DMS 273 (cell line): ENCODE data around the gene MEIG1.
"Not testable (repeated sequence)": the region's sequence is repeated elsewhere in the genome, so short reads cannot be mapped to it uniquely, and the experiment has no call there.

ENCODE experiments used
- DNase-seq: peaks from one replicate; lab custom pipeline; 2025; ENCODE audit not compliant: unreplicated experiment; lab: John Stamatoyannopoulos, UW

MEIG1 gene

DNA sequence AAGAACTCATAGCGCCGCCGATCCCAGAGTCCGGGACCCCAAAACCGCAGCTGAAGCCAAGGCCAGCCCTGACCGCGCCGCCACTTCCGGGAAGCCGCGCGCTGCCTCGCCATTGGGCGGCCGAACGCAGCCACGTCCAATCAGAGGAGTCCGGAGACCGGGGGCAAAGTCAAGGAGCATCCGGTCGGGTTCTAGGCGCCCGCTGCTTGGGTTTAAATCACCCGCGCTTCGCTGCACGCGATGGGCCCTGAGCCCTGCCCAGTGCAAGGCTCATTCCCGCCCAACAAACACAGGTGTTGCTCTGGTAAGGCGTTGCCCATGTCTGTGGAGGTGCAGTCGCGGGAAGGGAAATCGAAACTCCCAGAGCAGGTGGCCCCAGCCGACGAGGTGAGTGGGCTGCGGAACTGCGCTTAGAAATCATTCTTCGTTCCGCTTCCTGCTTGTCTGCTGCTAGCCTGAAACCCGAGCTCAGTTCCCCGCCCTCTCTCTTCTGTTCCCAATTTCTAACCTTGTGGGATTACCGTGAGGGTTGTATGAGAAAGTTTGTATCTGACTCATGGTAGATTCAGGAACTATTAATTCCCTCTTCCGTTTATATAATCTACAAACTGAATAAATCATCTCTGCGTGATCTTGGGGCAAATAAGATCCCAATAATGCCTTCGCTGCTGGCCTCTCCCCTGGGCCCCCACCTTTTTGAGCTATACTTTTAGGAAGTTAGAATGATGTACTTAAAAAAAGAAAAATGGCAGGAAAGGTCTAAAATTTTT lies 5.0 kb upstream of the MEIG1 start, which contains the start of gene DCLRE1C:
TSS of gene DCLRE1C (minus strand) at position 96 of the 770 bp plus-strand sequence. CDS start at position 10, 86 bp downstream.
- DNase-seq, result peak; percentile 91

DNA sequence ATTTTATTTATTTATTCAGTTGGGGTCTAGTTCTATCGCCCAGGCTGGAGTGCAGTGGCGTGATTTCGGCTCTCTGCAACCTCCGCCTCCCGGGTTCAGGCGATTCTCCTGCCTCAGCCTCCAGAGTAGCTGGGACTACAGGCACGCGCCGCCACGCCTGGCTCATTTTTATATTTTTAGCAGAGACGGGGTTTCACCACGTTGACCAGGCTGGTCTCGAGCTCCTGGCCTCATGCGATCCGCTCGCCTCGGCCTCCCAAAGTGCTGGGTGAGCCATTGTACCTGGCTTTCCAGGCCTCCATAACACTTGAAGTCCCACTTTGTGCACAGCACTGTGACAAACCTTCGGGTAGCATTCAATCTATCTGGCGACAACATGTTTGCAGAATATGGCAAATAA lies 4.3 kb upstream of the MEIG1 start:
- no peak for DNase-seq

DNA sequence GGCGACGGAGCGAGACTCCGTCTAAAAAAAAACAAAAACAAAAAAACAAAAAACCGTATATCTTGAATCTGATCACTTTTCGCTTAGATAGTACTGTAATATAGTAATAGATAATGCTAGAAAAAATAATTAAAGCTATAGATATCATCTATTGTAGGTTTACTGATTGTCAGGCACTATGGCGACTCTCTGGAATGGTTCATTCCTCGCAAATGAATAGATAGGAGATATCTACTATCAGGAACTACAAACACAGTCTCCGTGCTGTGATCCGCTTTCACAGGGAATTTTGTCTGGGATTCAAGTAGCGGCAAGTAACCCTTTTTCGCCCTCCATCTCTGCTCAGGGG lies 342 bp upstream of the MEIG1 start:
- no peak for DNase-seq

DNA sequence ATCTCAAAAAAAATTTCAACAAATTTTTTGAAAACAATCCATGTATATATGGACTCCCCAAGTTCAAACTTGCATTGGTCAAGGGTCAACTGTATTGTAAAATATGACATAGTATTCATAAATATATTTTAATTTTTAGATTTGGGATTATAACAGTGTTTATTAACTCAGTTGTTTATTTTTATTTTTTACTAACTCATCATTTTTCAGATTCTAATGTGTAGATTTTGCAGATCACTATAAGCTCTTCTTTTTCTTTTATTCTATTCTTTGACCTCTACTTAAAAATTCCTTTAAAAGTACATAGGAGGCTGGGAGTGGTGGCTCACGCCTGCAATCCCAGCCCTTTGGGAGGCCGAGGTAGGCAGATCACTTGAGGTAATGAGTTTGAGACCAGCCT lies 8.7 kb downstream of the MEIG1 start:
- DNase-seq, result no peak

DNA sequence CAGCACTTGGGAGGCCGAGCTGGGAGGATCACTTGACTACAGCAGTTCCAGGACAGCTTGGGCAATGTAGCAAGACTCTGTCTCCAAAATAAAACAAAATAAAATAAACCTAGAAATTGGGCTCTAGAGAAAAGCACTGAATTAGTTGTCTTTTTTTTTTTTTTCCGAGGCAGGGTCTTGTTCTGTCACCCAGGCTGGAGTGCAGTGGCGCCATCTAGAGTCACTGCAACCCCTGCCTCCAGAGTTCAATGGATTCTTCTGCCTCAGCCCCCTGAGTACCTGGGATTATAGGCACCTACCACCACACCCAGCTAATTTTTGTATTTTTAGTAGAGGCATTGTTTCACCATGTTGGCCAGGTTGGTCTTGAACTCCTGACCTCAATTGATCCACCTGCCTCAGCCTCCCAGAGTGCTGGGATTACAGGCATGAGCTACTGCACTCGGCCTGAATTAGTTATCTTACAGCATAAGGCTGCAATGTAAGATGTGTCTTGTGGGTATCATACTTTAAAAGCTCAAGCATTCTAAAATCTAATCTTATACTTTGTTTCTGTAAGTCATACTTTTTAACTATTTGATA lies 12.8 kb downstream of the MEIG1 start:
- DNase-seq, result no peak

DNA sequence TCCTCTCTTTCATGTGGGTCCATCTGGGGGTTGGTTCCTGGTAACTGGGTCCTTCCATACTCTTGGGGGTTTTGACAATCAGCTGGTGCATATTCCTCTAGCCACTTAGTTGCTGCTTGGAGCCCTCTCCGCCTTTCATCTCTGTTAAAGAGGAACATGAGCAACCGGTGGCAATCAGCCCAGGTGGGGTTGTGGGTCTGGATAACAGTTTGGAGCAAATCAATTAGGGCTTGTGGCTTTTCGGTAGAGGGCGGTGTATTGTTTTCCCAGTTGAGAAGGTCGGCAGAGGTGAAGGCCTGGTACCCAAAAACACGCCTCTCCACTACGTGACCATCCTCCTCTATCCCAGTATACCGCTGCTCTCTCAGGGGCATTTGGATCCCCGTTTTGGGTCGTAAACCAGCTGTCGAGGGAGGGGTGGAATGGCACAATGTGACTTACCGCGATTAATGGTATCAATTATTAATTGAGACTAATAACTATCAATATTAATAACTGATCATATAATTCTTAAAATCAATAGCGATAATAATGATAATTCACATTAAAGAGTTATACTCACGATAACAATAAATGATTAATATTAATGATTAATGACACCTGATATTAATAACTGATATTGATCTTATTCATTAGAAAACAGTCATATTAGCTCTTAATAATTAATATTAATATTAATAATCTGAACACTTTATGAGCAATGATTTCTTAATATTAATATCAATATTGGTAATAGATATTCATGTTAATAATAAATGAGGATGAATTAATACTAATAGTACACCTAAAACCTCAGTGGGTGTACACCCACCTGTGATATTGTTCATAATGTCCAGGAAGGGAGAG lies 15.2 kb downstream of the MEIG1 start:
- not testable (repeated sequence) for DNase-seq

DNA sequence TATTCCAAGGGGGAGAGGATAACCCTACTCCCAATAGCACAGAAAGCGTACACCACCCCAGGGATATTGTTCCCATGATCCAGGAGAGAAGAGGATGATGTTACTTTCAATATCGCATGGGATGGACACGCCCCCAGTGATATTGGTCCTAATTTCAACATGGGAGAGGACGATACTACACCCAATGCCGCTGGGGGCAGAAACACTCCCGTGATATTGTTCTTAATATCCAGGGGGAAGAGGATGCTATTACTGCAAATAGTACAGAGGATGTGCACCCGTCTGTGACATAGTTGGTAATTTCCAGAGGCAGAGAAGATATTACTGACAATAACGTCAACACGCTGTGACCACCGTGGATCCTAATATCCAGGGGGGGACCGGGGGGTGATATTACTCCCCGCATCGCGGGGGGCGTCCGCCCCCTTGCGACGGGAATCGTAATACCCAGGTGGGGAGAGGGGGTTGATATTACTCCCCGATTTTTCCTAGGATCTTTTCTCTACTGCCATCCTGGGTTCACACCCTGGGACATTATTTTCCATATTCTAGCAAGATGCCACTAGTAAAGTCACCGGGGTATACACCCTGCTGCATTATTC lies 16.6 kb downstream of the MEIG1 start:
- no peak for DNase-seq

DNA sequence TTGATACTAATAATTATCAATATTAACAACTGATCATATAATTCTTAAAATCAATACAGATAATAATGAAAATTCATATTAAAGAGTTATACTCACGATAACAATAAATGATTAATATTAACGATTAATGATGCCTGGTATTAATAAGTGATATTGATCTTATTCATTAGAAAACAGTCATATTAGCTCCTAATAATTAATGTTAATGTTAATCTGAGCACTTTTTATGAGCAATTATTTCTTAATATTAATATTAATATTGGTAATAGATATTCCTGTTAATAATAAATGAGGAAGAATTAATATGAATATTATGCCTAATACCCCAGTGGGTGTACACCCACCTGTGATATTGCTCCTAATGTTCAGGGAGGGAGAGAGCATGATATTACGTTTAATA lies 23.6 kb downstream of the MEIG1 start:
- no peak for DNase-seq

DNA sequence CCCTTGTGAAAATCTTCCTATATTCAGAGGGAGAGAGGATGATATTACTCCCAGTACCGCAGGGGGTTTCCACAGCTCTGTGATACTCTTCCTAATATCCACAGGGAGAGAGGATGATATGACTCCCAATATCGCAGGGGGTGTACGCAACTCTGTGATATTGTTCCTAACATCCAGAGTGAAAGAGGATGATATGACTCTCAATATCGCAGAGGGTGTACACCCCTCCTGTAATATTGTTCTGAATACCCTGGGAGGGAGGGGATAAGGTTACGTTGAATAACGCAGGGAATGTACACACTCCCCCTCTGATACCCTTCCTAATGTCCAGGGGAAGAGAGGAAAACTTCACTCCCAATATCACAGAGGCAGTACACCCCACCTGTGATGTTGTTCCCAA lies 30.4 kb downstream of the MEIG1 start:
- DNase-seq, result not testable (repeated sequence)

DNA sequence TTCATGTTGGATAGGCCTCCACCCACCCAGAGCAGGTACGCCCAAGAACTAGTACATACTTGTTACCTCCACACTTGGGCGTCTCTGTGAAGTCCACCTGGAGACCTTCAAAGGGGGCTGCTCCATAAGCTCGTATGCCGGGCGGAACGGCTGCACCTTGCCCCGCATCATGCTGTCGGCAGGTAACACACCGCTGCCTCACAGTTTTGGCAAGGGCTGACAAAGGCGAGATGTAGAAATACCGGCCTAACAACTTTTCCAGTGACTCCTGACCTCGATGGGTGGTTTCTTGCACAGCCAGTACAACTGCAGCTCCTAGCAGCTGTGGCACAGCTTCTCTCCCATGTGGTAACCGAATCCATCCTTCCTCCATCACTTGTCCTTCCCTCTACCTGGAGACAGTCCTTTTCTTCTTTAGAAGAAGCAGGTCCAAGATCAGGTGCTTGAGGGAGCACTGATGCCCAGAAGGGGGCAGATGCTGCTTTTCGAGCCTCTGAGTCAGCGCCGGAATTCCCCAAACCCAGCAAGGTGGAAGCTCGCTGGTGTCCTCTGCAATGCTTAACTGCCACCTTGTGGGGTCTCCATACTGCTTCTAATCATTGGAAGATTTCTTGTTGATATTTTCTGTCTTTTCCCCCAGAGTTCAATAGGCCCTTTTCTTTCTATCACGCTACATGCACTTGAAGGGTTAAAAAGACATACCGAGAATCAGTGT lies 32.0 kb downstream of the MEIG1 start:
- peak; percentile 49 for DNase-seq

DNA sequence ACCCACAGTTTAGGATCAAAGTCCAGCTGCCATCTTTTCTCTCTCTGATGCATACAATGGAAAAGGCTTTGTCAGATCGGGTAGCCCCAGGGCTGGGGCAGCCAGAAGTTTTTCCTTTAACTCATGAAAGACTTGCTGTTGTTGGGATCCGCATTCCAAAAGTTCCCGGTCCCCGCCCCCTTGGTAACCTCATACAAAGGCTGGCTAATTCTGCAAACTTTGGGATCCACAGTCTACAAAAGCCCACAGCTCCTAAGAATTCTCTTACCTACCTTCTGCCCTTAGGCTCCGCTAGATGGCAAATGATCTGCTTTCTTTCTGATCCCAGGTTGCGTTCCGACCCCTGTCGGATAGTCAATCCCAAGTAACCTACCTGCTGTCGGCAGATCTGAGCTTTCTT lies 33.1 kb downstream of the MEIG1 start:
- not testable (repeated sequence) for DNase-seq

DNA sequence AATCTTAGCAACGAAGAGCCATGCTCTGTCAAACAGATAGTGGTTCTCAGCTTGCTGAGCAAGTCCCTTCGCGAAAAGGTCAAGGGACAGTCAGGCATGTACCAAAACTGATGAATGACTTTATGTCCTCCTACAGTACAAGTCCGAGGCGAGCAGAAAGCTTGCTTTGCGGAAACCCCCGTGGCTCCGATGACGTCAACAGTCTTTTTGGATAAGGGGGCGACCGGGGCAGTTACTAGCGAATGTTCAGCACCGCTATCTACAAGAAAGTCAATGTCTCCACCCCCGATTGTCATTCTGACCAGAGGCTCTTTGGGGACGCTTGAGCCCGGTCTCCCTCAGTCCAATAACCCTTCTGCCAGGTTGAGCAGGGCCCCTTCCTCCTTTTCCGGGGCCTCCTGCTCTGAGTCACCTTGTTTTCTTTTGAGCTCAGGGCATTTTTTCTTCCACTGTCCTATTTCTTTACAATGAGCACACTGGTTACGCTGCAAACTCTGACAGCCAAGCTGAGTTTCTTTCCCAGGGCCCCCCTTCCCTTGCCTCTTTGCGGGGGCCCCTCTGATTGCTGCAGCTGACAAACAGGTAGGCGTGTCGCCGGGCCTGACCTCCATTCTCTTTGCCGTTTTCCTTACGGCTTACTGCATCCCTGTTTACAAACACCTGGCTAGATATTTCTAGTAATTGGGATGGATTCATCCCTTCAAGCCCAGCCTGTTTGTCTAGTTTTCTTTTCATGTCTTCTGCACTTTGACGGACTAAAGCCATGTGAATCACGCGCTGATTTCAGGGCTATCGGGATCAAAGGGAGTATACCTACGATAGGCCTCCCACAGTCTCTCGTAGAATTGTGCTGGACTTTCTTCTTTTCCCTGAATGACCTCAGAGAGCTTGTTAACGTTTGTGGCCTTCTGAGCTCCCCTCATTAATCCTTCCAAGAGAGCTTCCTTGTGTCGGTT lies 34.6 kb downstream of the MEIG1 start:
- DNase-seq, result not testable (repeated sequence)

DNA sequence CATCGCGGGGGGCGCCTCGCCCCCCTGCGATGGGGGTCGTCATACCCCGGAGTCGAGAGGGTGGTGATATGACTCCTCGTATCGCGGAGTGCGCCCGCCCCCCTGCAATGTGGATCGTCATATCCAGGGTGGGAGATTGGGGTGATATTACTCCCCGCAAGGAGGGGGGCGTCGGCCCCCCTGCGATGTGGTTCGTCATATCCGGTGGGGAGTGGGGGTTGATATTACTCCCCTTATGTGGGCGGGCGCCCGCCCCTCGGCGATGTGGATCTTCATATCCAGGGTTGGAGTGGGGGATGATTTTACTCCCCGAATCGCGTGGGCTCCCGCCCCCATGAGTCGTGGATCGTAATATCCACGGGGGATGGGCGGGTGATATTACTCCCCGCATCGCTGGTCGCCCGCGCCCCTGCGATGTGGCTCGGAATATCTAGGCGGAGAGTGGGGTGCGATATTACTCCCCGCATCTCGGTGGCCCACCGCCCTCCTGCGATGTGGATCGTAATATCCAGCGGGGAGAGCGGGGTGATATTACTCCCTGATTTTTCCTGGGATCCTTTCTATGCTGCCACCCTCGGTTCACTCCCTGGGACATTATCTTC lies 36.9 kb downstream of the MEIG1 start:
- peak; percentile 38 for DNase-seq

DNA sequence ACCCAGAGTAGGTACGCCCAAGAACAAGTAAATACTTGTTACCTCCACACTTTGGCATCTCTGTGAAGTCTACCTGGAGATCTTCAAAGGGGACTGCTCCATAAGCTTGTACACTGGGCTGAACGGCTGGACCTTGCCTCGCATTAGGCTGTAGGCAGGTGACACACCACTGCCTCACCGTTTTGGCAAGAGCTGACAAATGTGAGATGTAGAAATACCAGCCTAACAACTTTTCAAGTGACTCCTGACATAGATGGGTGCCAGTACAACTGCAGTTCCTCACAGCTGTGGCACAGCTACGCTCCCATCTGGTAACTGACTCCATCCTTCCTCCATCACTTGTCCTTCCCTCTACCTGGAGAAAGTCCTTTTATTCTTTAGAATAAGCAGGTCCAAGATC lies 54.3 kb downstream of the MEIG1 start:
- DNase-seq, result not testable (repeated sequence)

DNA sequence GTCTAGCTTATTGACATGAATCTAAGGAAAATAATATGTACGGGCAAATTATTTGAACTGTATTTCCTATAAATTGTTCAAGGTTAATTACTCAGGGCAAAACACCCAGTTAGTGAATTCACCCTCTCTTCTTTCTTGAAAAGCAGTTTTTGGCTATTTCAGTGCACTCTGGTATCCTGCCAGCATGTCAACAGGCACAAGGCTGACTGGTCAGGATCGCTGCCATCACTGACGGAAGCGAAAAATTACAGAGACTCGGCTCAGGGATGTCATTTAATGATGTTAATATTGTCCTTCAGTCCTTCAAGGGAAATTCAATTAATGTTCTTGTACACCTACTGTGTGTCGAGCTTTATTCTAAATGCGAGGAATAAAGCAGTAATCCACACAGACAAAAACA lies 56.3 kb downstream of the MEIG1 start:
- no peak for DNase-seq

DNA sequence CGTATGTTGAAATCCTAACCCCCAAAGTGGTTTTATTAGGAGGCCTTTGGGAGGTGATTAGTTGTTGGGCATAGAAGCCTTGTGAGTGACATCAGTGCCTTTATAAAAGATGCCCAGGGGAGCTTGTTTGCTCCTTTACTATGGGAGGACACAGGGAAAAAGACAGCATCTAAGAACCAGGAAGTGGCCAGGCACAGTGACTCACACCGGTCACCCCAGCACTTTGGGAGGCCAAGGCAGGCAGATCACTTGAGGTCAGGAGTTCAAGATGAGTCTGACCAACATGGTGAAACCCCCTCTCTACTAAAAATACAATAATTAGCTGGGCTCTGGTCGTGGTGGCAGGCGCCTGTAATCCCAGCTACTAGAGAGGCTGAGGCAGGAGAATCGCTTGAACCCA lies 61.8 kb downstream of the MEIG1 start:
- not testable (repeated sequence) for DNase-seq
